MCF 10A (cell line): ENCODE data around the gene CRYBB1. TPM values are rescaled to one million over a fixed set of nuclear protein-coding genes. Genes with fewer than 3 reads are reported as not detected.
A peak's percentile ranks its signal among the peaks of the same experiment; 100 is the strongest.

ENCODE experiments used
- BruUV-seq: library from RNA; stranded (reverse); fragments of 400-500 nt; replicated peaks from 2 replicates; lab custom pipeline; 2021; lab: Mats Ljungman, UMichigan
- CTCF ChIA-PET: fragments of 300-600 bp; sonication (Branson Sonifier 250); formaldehyde crosslinking; extraction: SDS; loops from one replicate; lab custom pipeline; 2021; ENCODE audit warnings: antibody characterized with exemption, inconsistent platforms; lab: Yijun Ruan, JAX
- POLR2A ChIA-PET: fragments of 300-600, 350-650 bp; sonication (Branson Sonifier 250); formaldehyde crosslinking; extraction: SDS; loops from one replicate; lab custom pipeline; 2020; ENCODE audit warnings: antibody characterized with exemption, inconsistent platforms; lab: Yijun Ruan, JAX
- DNase-seq: peaks from one replicate; pipeline ENCODE4 v3.0.0-alpha.2; 2018; ENCODE audit not compliant: unreplicated experiment
- H3K27ac Mint-ChIP-seq: one replicate; pipeline ENCODE4 v1.8.0; 2022; ENCODE audit warnings: mild to moderate bottlenecking, low read depth, mixed read lengths; ENCODE audit not compliant: unreplicated experiment
- H3K27me3 Mint-ChIP-seq: one replicate; pipeline ENCODE4 v1.8.0; 2022; ENCODE audit warnings: mixed read lengths; ENCODE audit not compliant: insufficient read depth, unreplicated experiment
- H3K36me3 Mint-ChIP-seq: one replicate; pipeline ENCODE4 v1.8.0; 2022; ENCODE audit warnings: mild to moderate bottlenecking, moderate library complexity, mixed read lengths; ENCODE audit not compliant: insufficient read depth, unreplicated experiment
- H3K4me1 Mint-ChIP-seq: one replicate; pipeline ENCODE4 v1.8.0; 2022; ENCODE audit warnings: mixed read lengths; ENCODE audit not compliant: insufficient read depth, unreplicated experiment
- H3K4me3 Mint-ChIP-seq: one replicate; pipeline ENCODE4 v1.8.0; 2022; ENCODE audit warnings: mild to moderate bottlenecking, moderate library complexity, mixed read lengths; ENCODE audit not compliant: unreplicated experiment
- H3K9me3 Mint-ChIP-seq: one replicate; pipeline ENCODE4 v1.8.0; 2022; ENCODE audit warnings: mixed read lengths; ENCODE audit not compliant: unreplicated experiment
- CTCF ChIP-seq: fragments of 200-600 bp; IDR thresholded peaks from one replicate; pipeline ENCODE4 v1.8.0; 2022; ENCODE audit warnings: antibody characterized with exemption, mild to moderate bottlenecking; ENCODE audit not compliant: unreplicated experiment
- intact Hi-C: fragments of 100-400 bp; cut with micrococcal nuclease; formaldehyde crosslinking; loops from 2 replicates; pipeline ENCODE4 v1.14.1; 2022
- total RNA-seq: library from RNA; stranded (reverse); gene quantifications from 2 replicates; pipeline ENCODE4 v1.2.3, GENCODE V29; 2022

Gene CRYBB1
- total RNA-seq, 1 experiment from 2014 or later = not detected

DNA sequence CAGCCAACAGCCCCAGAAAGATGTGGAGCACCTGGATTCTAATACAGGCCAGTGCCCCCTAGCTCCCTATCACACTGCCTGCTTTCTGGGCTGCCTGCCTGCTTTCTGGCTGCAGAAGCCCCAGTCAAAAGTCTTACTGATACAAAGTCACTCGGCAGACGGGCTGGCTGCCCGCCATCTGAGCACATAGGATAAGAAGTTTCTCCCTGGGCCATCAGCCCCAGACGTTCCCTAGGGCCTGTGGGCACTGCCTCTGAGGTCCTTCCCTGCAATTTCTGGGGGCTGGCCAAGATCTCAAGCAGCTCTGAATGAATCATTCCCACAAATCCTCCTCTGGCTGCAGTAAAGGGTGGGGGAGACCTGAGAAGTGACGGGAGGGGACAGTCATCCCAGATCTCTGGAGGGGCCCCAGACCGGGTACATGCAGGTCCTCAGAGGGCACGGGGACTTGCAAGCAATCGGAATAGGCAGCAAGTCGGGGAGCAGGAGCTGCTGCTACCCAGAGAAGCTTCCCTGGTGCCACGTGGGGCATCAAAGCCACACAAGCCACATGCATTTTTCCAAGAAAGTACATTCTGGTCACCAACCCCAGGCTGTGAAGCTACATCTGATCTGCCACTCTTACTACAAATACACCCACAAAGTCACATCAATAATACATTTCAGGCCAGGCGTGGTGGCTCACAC is 32.6 kb downstream of the CRYBB1 start:
- intact Hi-C loops = no loop called here
- peak; percentile 88 for DNase-seq
- POLR2A ChIA-PET = interaction anchor here (1.0 kb wide), 1 partner anchor 93 kb away, joined by 4 read pairs; no protein-coding TSS in a partner anchor
- no TSS peak for BruUV-seq
- no peaks in the 10 kb centered on the region for H3K9me3 Mint-ChIP-seq
- H3K4me3 Mint-ChIP-seq = no peak overlapping the region
- CTCF ChIA-PET = interaction anchor here (0.6 kb wide), 1 partner anchor 58 kb away, joined by 3 read pairs; no protein-coding TSS in a partner anchor
- no peak for TF ChIP-seq CTCF
- H3K36me3 Mint-ChIP-seq = no peaks in the 10 kb centered on the region
- H3K27me3 Mint-ChIP-seq = no peaks in the 10 kb centered on the region
- peaks cover 18% of the 10 kb centered on the region for H3K4me1 Mint-ChIP-seq
- peak overlapping the region; percentile 54 for H3K27ac Mint-ChIP-seq

DNA sequence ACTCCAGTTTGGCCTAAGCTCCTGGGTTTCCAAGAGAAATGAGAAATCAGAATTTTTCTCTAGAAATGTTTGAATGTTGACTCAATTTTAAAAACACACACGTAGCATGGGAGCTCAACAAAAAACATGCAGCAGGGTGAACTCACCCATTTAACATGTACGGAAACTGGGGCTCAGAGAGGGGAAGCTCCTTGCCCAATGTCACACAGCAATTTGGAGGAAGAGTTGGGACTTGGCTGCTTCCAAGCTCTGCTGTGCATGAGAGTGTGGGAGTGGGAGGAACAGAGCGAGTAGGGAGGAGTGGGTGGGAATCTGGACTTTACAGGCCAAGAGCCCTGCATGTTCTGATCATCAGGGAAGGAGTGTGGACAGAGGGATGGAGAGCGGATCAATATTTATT is 33.8 kb downstream of the CRYBB1 start:
- intact Hi-C loops = no loop called here
- H3K4me1 Mint-ChIP-seq = peaks cover 18% of the 10 kb centered on the region
- BruUV-seq = no TSS peak
- POLR2A ChIA-PET = no interaction called here
- H3K36me3 Mint-ChIP-seq = no peaks in the 10 kb centered on the region
- H3K4me3 Mint-ChIP-seq = no peak overlapping the region
- no peaks in the 10 kb centered on the region for H3K27me3 Mint-ChIP-seq
- no peaks in the 10 kb centered on the region for H3K9me3 Mint-ChIP-seq
- no peak overlapping the region for H3K27ac Mint-ChIP-seq
- DNase-seq = no peak
- TF ChIP-seq CTCF = no peak
- CTCF ChIA-PET = interaction anchor here (0.7 kb wide), 2 partner anchors 115 to 570 kb away, joined by 3 read pairs; no protein-coding TSS in a partner anchor

DNA sequence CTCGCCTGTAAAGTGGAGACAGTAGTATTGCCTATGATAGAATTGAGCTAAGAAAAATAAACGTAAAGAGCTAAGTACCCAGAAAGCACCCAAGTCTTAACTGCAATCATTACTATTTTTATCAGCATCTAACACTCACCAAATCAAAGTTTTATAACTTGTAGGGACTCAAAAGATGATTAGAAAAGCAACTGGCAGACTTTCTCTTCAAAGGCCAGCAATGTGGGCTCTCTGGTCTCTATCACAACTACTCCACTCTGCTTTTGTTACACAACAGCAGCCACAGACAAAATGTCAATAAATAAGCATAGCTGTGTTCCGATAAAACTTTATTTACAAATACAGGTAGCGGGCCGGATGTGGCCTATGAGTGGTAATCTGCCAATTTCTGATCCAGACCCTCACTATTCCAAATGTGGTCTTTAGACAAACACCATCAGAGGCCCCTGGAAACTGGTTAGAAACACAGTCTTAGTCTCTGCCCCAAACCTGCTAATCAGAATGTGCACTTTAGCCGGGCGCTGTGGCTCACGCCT is 36.1 kb downstream of the CRYBB1 start:
- POLR2A ChIA-PET = interaction anchor here (1.1 kb wide), 1 partner anchor 8 kb away, joined by 3 read pairs; the partner anchor contains the start of gene TPST2

More for the DNA sequence above, 36.1 kb downstream of the CRYBB1 start:
- no peak overlapping the region for H3K4me3 Mint-ChIP-seq
- intact Hi-C loops = no loop called here
- CTCF ChIA-PET = interaction anchor here (0.6 to 0.7 kb wide), 2 partner anchors 18 to 997 kb away, joined by 3 read pairs; no protein-coding TSS in a partner anchor
- no peak overlapping the region for H3K27ac Mint-ChIP-seq
- TF ChIP-seq CTCF = no peak
- DNase-seq = no peak
- BruUV-seq = no TSS peak
- no peaks in the 10 kb centered on the region for H3K36me3 Mint-ChIP-seq
- H3K27me3 Mint-ChIP-seq = no peaks in the 10 kb centered on the region
- no peaks in the 10 kb centered on the region for H3K9me3 Mint-ChIP-seq
- H3K4me1 Mint-ChIP-seq = peaks cover 18% of the 10 kb centered on the region
